ENCODE measurements around the gene PARP9.

Gene PARP9

DNA sequence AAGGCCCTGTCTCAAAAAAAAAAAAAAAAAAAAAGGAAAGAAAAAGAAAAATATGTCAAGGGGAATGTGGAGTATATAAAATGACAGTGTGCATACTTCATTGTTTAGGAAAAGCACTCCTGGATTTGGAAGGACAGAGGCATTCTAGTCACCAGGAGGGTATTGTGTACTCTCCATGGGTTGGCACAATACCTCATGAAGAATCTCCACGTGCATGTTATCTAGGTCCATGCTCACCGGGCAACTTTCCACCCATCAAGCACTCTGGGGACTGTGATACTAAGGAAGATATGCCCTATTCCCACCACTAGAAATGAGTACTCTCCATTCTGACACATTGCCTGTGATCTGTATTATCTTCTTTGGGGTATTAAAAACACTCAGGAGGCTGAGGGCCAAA lies 33.9 kb downstream of the PARP9 start:
- H3K27ac ChIP-seq (ENCODE audit: insufficient read depth, low read depth, low read length, poor library complexity, severe bottlenecking), result no peak overlapping the region
- 90 to 96% methylated on average over 2 of the region's 2 CpGs for WGBS, 2 experiments
- no peaks in the 10 kb centered on the region for H3K36me3 ChIP-seq (ENCODE audit: control insufficient read depth, insufficient read depth, low read length)
- no peaks in the 10 kb centered on the region for H3K9me3 ChIP-seq (ENCODE audit: control insufficient read depth, low read length)
- H3K4me1 ChIP-seq (ENCODE audit: control insufficient read depth, insufficient read depth, low read length), result no peaks in the 10 kb centered on the region
- no peak overlapping the region for H3K4me3 ChIP-seq (ENCODE audit: insufficient read depth, low read depth, low read length)
- no peaks in the 10 kb centered on the region for H3K27me3 ChIP-seq (ENCODE audit: control insufficient read depth, insufficient read depth, low read length, poor library complexity, severe bottlenecking)

DNA sequence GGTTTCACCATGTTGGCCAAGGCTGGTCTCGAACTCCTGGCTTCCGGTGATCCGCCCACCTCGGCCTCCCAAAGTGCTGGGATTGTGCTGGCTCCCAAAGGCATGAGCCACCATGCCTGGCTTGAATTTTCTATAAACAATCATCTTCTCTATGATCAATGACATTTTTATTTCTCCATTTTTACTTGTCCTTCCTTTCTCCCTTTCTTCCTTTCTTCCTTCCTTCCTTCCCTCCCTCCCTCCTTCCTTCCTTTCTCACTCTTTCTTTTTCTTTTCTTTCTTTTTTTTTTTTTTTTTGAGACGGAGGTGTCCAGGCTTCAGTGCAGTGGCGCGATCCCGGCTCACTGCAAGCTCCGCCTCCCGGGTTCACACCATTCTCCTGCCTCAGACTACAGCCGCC lies 40.8 kb downstream of the PARP9 start:
- WGBS, 2 experiments, result 89 to 92% methylated on average over 10 to 11 of the region's 11 CpGs
- Histone ChIP-seq H3K4me1 (ENCODE audit: control insufficient read depth, insufficient read depth, low read length) (no peaks in the 10 kb centered on the region), H3K4me3 (ENCODE audit: insufficient read depth, low read depth, low read length) (no peak overlapping the region), H3K9me3 (ENCODE audit: control insufficient read depth, low read length) (no peaks in the 10 kb centered on the region), H3K36me3 (ENCODE audit: control insufficient read depth, insufficient read depth, low read length) (no peaks in the 10 kb centered on the region), H3K27ac (ENCODE audit: insufficient read depth, low read depth, low read length, poor library complexity, severe bottlenecking) (no peak overlapping the region), H3K27me3 (ENCODE audit: control insufficient read depth, insufficient read depth, low read length, poor library complexity, severe bottlenecking) (no peaks in the 10 kb centered on the region)

DNA sequence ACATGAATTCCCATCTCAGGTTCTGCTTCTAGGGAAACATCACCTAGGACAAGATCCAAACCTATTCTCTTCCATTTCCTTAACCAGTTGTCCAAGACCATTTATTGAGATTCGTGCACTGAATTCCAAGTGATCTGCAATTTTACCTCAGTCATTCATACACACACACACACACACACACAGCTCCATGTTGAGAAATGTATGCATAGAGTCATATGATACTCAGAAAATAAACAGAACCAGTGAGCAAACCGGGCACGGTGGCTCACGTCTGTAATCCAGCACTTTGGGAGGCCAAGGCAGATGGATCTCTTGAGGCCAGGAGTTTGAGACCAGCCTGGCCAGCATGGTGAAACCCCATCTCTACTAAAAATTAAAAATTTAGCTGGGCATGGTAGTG lies 43.2 kb downstream of the PARP9 start:
- Histone ChIP-seq H3K4me1 (ENCODE audit: control insufficient read depth, insufficient read depth, low read length) (no peaks in the 10 kb centered on the region), H3K4me3 (ENCODE audit: insufficient read depth, low read depth, low read length) (no peak overlapping the region), H3K27ac (ENCODE audit: insufficient read depth, low read depth, low read length, poor library complexity, severe bottlenecking) (no peak overlapping the region), H3K9me3 (ENCODE audit: control insufficient read depth, low read length) (no peaks in the 10 kb centered on the region), H3K27me3 (ENCODE audit: control insufficient read depth, insufficient read depth, low read length, poor library complexity, severe bottlenecking) (no peaks in the 10 kb centered on the region), H3K36me3 (ENCODE audit: control insufficient read depth, insufficient read depth, low read length) (no peaks in the 10 kb centered on the region)
- WGBS, 2 experiments, result 88 to 89% methylated on average over 4 of the region's 4 CpGs

GRCh38 chr3:122519693-122520092 lies 44.4 kb downstream of the PARP9 start:
- Histone ChIP-seq H3K4me3 (ENCODE audit: insufficient read depth, low read depth, low read length) (no peak overlapping the region), H3K9me3 (ENCODE audit: control insufficient read depth, low read length) (no peaks in the 10 kb centered on the region), H3K27ac (ENCODE audit: insufficient read depth, low read depth, low read length, poor library complexity, severe bottlenecking) (no peak overlapping the region), H3K36me3 (ENCODE audit: control insufficient read depth, insufficient read depth, low read length) (no peaks in the 10 kb centered on the region), H3K4me1 (ENCODE audit: control insufficient read depth, insufficient read depth, low read length) (no peaks in the 10 kb centered on the region), H3K27me3 (ENCODE audit: control insufficient read depth, insufficient read depth, low read length, poor library complexity, severe bottlenecking) (no peaks in the 10 kb centered on the region)

- WGBS, 2 experiments, result 87 to 94% methylated on average over 6 of the region's 6 CpGs
- Histone ChIP-seq H3K4me1 (ENCODE audit: control insufficient read depth, insufficient read depth, low read length) (peaks cover 4% of the 10 kb centered on the region), H3K27me3 (ENCODE audit: control insufficient read depth, insufficient read depth, low read length, poor library complexity, severe bottlenecking) (no peaks in the 10 kb centered on the region), H3K9me3 (ENCODE audit: control insufficient read depth, low read length) (no peaks in the 10 kb centered on the region), H3K36me3 (ENCODE audit: control insufficient read depth, insufficient read depth, low read length) (no peaks in the 10 kb centered on the region), H3K4me3 (ENCODE audit: insufficient read depth, low read depth, low read length) (no peak overlapping the region), H3K27ac (ENCODE audit: insufficient read depth, low read depth, low read length, poor library complexity, severe bottlenecking) (no peak overlapping the region)
Measured at GRCh38 chr3:122516846-122517360, 47.2 kb downstream of the PARP9 start.

GRCh38 chr3:122515870-122516269 lies 48.2 kb downstream of the PARP9 start:
- Histone ChIP-seq H3K9me3 (ENCODE audit: control insufficient read depth, low read length) (no peaks in the 10 kb centered on the region), H3K27me3 (ENCODE audit: control insufficient read depth, insufficient read depth, low read length, poor library complexity, severe bottlenecking) (no peaks in the 10 kb centered on the region), H3K4me3 (ENCODE audit: insufficient read depth, low read depth, low read length) (no peak overlapping the region), H3K36me3 (ENCODE audit: control insufficient read depth, insufficient read depth, low read length) (no peaks in the 10 kb centered on the region), H3K4me1 (ENCODE audit: control insufficient read depth, insufficient read depth, low read length) (peaks cover 7% of the 10 kb centered on the region), H3K27ac (ENCODE audit: insufficient read depth, low read depth, low read length, poor library complexity, severe bottlenecking) (no peak overlapping the region)
- 92 to 96% methylated on average over 3 of the region's 3 CpGs for WGBS, 2 experiments

DNA sequence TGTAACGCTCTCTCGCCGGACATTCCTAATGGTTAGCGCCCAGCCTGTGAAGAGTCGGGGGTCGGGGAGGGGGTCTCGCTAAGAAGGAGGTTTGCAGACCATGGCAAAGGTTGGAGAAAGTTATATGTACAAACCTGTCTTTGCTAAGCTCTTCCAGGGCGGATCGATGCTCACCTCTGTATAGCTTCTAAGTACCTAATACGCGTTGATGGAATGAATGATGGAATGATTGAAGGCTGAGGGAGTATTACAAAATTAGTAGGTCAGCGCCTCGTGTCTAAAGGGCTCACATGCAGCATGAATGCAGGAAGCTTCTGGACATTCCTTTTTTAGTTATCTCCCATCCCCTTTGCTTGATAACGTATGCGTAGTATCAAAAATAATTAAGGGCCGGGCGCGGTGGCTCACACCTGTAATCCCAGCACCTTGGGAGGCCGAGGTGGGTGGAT lies 49.1 kb downstream of the PARP9 start:
- 52% methylated on average over 19 of the region's 19 CpGs for WGBS, 2 experiments
- no peaks in the 10 kb centered on the region for H3K27me3 ChIP-seq (ENCODE audit: control insufficient read depth, insufficient read depth, low read length, poor library complexity, severe bottlenecking)
- H3K4me3 ChIP-seq (ENCODE audit: insufficient read depth, low read depth, low read length), result peak overlapping the region; percentile 83
- H3K36me3 ChIP-seq (ENCODE audit: control insufficient read depth, insufficient read depth, low read length), result no peaks in the 10 kb centered on the region
- H3K9me3 ChIP-seq (ENCODE audit: control insufficient read depth, low read length), result no peaks in the 10 kb centered on the region
- peaks cover 7% of the 10 kb centered on the region for H3K4me1 ChIP-seq (ENCODE audit: control insufficient read depth, insufficient read depth, low read length)
- peak overlapping the region; percentile 97 for H3K27ac ChIP-seq (ENCODE audit: insufficient read depth, low read depth, low read length, poor library complexity, severe bottlenecking)

DNA sequence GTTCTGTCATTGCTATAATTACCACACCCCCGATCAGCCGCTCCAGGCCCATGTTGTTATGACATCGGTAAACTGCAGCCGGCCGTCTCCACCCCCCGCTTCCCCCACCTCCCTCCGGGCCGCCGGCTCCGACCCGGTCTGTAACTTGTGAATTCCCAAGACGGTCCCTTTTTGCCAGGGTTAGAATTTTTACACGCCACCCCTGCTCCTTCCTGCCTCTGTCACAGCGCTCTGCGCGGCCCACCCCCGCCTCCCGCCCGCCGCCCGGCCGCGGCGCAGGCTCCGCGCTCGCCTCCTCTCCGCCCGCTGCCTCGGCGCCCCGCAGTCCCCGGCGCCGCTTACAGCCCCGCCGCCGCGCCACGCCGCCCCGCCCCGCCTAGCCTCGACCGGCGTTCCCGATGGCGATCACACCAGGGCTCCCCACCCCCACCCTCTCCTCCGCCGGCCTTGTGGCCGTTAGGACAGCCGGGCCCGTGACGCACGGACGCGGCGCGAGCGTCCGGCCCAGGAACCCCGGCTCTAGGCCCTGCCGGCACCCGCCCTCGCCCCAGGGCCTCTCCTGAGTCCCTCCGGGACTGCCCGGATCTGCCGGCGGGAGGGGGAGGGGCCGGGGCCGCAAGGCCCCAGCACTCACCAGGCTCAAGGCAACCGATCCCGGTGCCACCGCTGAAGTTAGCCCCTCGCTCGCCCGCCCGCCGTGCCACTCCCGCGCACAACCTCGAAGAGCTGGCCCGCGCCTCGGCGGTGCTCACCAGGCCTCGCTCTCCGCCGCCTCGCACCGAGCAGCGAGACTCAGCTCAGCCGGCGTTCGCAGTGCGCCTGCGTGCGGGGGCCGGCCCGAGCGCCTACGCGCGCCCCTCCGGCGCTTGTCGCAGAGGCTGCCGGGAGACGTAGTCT lies 49.7 kb downstream of the PARP9 start, which contains the start of gene KPNA1:
TSS of gene KPNA1 (minus strand) at position 817 of the 897 bp plus-strand sequence. CDS start 18,374 bp downstream, outside the sequence.
- Histone ChIP-seq H3K27me3 (ENCODE audit: control insufficient read depth, insufficient read depth, low read length, poor library complexity, severe bottlenecking) (no peaks in the 10 kb centered on the region), H3K27ac (ENCODE audit: insufficient read depth, low read depth, low read length, poor library complexity, severe bottlenecking) (peak within 1 kb of the TSS; percentile 97), H3K4me1 (ENCODE audit: control insufficient read depth, insufficient read depth, low read length) (peaks cover 7% of the 10 kb centered on the region), H3K9me3 (ENCODE audit: control insufficient read depth, low read length) (no peaks in the 10 kb centered on the region), H3K4me3 (ENCODE audit: insufficient read depth, low read depth, low read length) (peak within 1 kb of the TSS; percentile 83), H3K36me3 (ENCODE audit: control insufficient read depth, insufficient read depth, low read length) (no peaks in the 10 kb centered on the region)
- WGBS, 2 experiments, result 0% methylated on average over 109 of the region's 109 CpGs

- Histone ChIP-seq H3K36me3 (ENCODE audit: control insufficient read depth, insufficient read depth, low read length) (no peaks in the 10 kb centered on the region), H3K4me3 (ENCODE audit: insufficient read depth, low read depth, low read length) (peak overlapping the region; percentile 83), H3K9me3 (ENCODE audit: control insufficient read depth, low read length) (no peaks in the 10 kb centered on the region), H3K4me1 (ENCODE audit: control insufficient read depth, insufficient read depth, low read length) (peaks cover 7% of the 10 kb centered on the region), H3K27me3 (ENCODE audit: control insufficient read depth, insufficient read depth, low read length, poor library complexity, severe bottlenecking) (no peaks in the 10 kb centered on the region), H3K27ac (ENCODE audit: insufficient read depth, low read depth, low read length, poor library complexity, severe bottlenecking) (peak overlapping the region; percentile 97)
- WGBS, 2 experiments, result 8 to 13% methylated on average over 18 to 19 of the region's 19 CpGs
Measured at GRCh38 chr3:122513386-122514122, 50.5 kb downstream of the PARP9 start.

GRCh38 chr3:122512284-122512683 lies 51.8 kb downstream of the PARP9 start:
- H3K9me3 ChIP-seq (ENCODE audit: control insufficient read depth, low read length), result no peaks in the 10 kb centered on the region
- no peak overlapping the region for H3K4me3 ChIP-seq (ENCODE audit: insufficient read depth, low read depth, low read length)
- H3K27ac ChIP-seq (ENCODE audit: insufficient read depth, low read depth, low read length, poor library complexity, severe bottlenecking), result no peak overlapping the region
- WGBS, 2 experiments, result 78 to 84% methylated on average over 15 of the region's 15 CpGs
- peaks cover 7% of the 10 kb centered on the region for H3K4me1 ChIP-seq (ENCODE audit: control insufficient read depth, insufficient read depth, low read length)
- no peaks in the 10 kb centered on the region for H3K27me3 ChIP-seq (ENCODE audit: control insufficient read depth, insufficient read depth, low read length, poor library complexity, severe bottlenecking)
- H3K36me3 ChIP-seq (ENCODE audit: control insufficient read depth, insufficient read depth, low read length), result no peaks in the 10 kb centered on the region

Data from ectodermal cell (in vitro differentiated cells).